Fibroblast of lung (primary cell): ENCODE results near the gene EXOC6. TPM values are rescaled to one million over a fixed set of nuclear protein-coding genes. Genes with fewer than 3 reads are reported as not detected.

ENCODE experiments used
- DNase-seq, 2 donors: peaks; one replicate each; pipeline versions ENCODE4 v3.0.0 to v3.0.0-alpha.2; 2010; ENCODE audit warnings: low read depth in 2 of 2
- H2AFZ ChIP-seq: 2 replicates; pipeline ENCODE4 v1.5.1; 2012; ENCODE audit warnings: low read length, control low read depth, inconsistent platforms
- H3K27ac ChIP-seq: 2 replicates; pipeline ENCODE4 v1.5.1; 2011; ENCODE audit warnings: low read length, control low read depth; ENCODE audit not compliant: insufficient read depth
- H3K27me3 ChIP-seq: 2 replicates; pipeline ENCODE4 v1.5.1; 2011; ENCODE audit warnings: mild to moderate bottlenecking, low read length; ENCODE audit not compliant: control insufficient read depth, insufficient read depth
- H3K36me3 ChIP-seq: 2 replicates; pipeline ENCODE4 v1.5.1; 2011; ENCODE audit warnings: low read length; ENCODE audit not compliant: control insufficient read depth, insufficient read depth
- H3K4me1 ChIP-seq: 2 replicates; pipeline ENCODE4 v1.5.1; 2011; ENCODE audit warnings: low read length; ENCODE audit not compliant: control insufficient read depth, insufficient read depth; ENCODE audit errors: extremely low read depth
- H3K4me2 ChIP-seq: 2 replicates; pipeline ENCODE4 v1.5.1; 2011; ENCODE audit warnings: low read length, control low read depth; ENCODE audit not compliant: insufficient read depth; ENCODE audit errors: extremely low read depth
- H3K4me3 ChIP-seq, 4 experiments: fragments of 200-600 bp in 1 of 4; sonication (generic) in 1 of 4; replicated peaks in 1 of 4; 2 replicates each; pipeline ENCODE4 v1.5.1; 2011 to 2016; ENCODE audit warnings: low read length in 4 of 4, low read depth in 3 of 4, mild to moderate bottlenecking in 3 of 4, control low read depth in 2 of 4, inconsistent platforms in 1 of 4, mixed read lengths in 1 of 4; ENCODE audit not compliant: insufficient read depth in 1 of 4; ENCODE audit errors: control extremely low read depth in 1 of 4
- H3K79me2 ChIP-seq: 2 replicates; pipeline ENCODE4 v1.5.1; 2012; ENCODE audit warnings: mild to moderate bottlenecking, low read length, inconsistent platforms; ENCODE audit not compliant: control insufficient read depth, insufficient read depth
- H3K9ac ChIP-seq: 2 replicates; pipeline ENCODE4 v1.5.1; 2011; ENCODE audit warnings: mild to moderate bottlenecking, low read length, control low read depth; ENCODE audit not compliant: insufficient read depth
- H3K9me3 ChIP-seq: 2 replicates; pipeline ENCODE4 v1.5.1; 2012; ENCODE audit warnings: low read depth, low read length; ENCODE audit not compliant: control insufficient read depth, insufficient read depth
- H4K20me1 ChIP-seq: 2 replicates; pipeline ENCODE4 v1.5.1; 2011; ENCODE audit warnings: low read length; ENCODE audit not compliant: control insufficient read depth, insufficient read depth; ENCODE audit errors: extremely low read depth
- CTCF ChIP-seq, 2 donors: IDR thresholded peaks in 1 of 2; conservative IDR thresholded peaks in 1 of 2; 1 replicate in 1 of 2; 2 replicates in 1 of 2; pipeline ENCODE4 v1.5.1; 2011 to 2012; ENCODE audit warnings: low read length in 2 of 2, control low read depth in 1 of 2, inconsistent platforms in 1 of 2, low read depth in 1 of 2, mild to moderate bottlenecking in 1 of 2
- EZH2 ChIP-seq: IDR thresholded peaks from 2 replicates; pipeline ENCODE4 v1.5.1; 2012; ENCODE audit warnings: low read length, control low read depth, mild to moderate bottlenecking; ENCODE audit errors: missing control alignments
- polyA plus RNA-seq, 2 donors: library from polyadenylated mRNA; depleted of rRNA in 1 of 2; stranded (reverse) in 1 of 2; unstranded in 1 of 2; fragments of >200 nt; gene quantifications; 2 replicates each; pipeline ENCODE4 v1.2.1, GENCODE V29; 2011 to 2012; ENCODE audit warnings: missing spikeins in 1 of 2
- total RNA-seq: library from RNA; depleted of rRNA; stranded (reverse); fragments of >200 nt; gene quantifications from 2 replicates; pipeline ENCODE4 v1.2.1, GENCODE V29; 2014

Gene EXOC6
- total and polyA plus RNA-seq, 2 donors (not counting 1 experiment from before 2014, with no cell fraction given), result 6.2 to 9.2 TPM

- Histone ChIP-seq H4K20me1 (no peaks in the 10 kb centered on the region), H2AFZ (no peak overlapping the region), H3K4me3 (no peak overlapping the region), H3K36me3 (no peaks in the 10 kb centered on the region), H3K9me3 (no peaks in the 10 kb centered on the region), H3K27me3 (no peaks in the 10 kb centered on the region), H3K79me2 (no peaks in the 10 kb centered on the region), H3K27ac (no peak overlapping the region), H3K4me2 (no peak overlapping the region), H3K9ac (no peak overlapping the region), H3K4me1 (no peaks in the 10 kb centered on the region)
- no peak for DNase-seq
- no peak for TF ChIP-seq CTCF (conservative IDR thresholded peaks at IDR 0.05 in 1 of 2, IDR thresholded peaks at IDR 0.05 in 1 of 2; ENCODE audit: low read depth in 1 of 2, low read length in 2 of 2)
- no peak for TF ChIP-seq EZH2
These were observed 18.9 kb downstream of the EXOC6 start for GRCh38 chr10:92867235-92867634.

DNA sequence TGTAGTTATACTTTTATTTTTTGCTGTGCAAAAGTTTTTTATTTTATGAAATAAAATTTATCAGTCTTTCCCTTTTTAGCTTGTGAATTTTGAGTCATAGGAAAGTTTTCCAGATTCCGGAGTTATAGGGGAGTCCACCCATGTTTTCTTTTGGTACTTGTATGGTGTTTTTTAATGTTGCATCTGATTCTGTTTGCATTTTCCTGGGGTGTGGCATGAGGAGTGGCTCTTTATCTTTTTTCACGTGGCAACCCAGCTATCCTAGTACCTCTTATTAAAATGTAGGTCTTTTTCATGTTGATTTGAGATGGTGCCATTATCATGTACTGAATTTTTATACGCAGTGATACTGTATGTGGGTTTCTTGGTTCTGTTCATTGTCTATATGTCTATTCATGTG is 19.7 kb downstream of the EXOC6 start:
- H3K36me3 ChIP-seq, result no peaks in the 10 kb centered on the region
- H3K9ac ChIP-seq, result no peak overlapping the region
- no peaks in the 10 kb centered on the region for H3K79me2 ChIP-seq
- no peaks in the 10 kb centered on the region for H3K27me3 ChIP-seq
- no peaks in the 10 kb centered on the region for H4K20me1 ChIP-seq
- no peak for TF ChIP-seq EZH2
- TF ChIP-seq CTCF (conservative IDR thresholded peaks at IDR 0.05 in 1 of 2, IDR thresholded peaks at IDR 0.05 in 1 of 2; ENCODE audit: low read depth in 1 of 2, low read length in 2 of 2), result no peak
- H3K27ac ChIP-seq, result no peak overlapping the region
- no peak overlapping the region for H3K4me3 ChIP-seq
- H3K9me3 ChIP-seq, result no peaks in the 10 kb centered on the region
- H3K4me2 ChIP-seq, result no peak overlapping the region
- no peaks in the 10 kb centered on the region for H3K4me1 ChIP-seq
- H2AFZ ChIP-seq, result no peak overlapping the region
- DNase-seq, result no peak

- no peak for DNase-seq
- Histone ChIP-seq H3K27ac (no peak overlapping the region), H3K4me3 (no peak overlapping the region), H2AFZ (no peak overlapping the region), H3K36me3 (no peaks in the 10 kb centered on the region), H4K20me1 (no peaks in the 10 kb centered on the region), H3K27me3 (no peaks in the 10 kb centered on the region), H3K79me2 (no peaks in the 10 kb centered on the region), H3K9me3 (no peaks in the 10 kb centered on the region), H3K4me1 (no peaks in the 10 kb centered on the region), H3K9ac (no peak overlapping the region), H3K4me2 (no peak overlapping the region)
- TF ChIP-seq CTCF (conservative IDR thresholded peaks at IDR 0.05 in 1 of 2, IDR thresholded peaks at IDR 0.05 in 1 of 2; ENCODE audit: low read depth in 1 of 2, low read length in 2 of 2), result no peak
- no peak for TF ChIP-seq EZH2
These were observed 20.2 kb downstream of the EXOC6 start for GRCh38 chr10:92868557-92868956.
